BJ (cell line): Measurements from ENCODE around the gene DNAI7. TPM values are rescaled to one million over a fixed set of nuclear protein-coding genes. Genes with fewer than 3 reads are reported as not detected.

Source experiments
- CTCF ChIA-PET: fragments of 350-600 bp; formaldehyde crosslinking; extraction: SDS; loops from one replicate; lab custom pipeline; 2021; ENCODE audit warnings: antibody characterized with exemption, inconsistent platforms; lab: Yijun Ruan, JAX
- POLR2A ChIA-PET: fragments of 300-600 bp; sonication (Branson Sonifier 250); formaldehyde crosslinking; extraction: SDS; loops from one replicate; lab custom pipeline; 2021; ENCODE audit warnings: antibody characterized with exemption; lab: Charles Lee
- DNase-seq: peaks from one replicate; pipeline ENCODE4 v3.0.0-alpha.2; 2011; ENCODE audit warnings: low read depth
- H3K27me3 ChIP-seq: 2 replicates; pipeline ENCODE4 v1.6.0; 2011; ENCODE audit warnings: low read length; ENCODE audit not compliant: control insufficient read depth, insufficient read depth
- H3K36me3 ChIP-seq: 2 replicates; pipeline ENCODE4 v1.5.1; 2011; ENCODE audit warnings: low read length; ENCODE audit not compliant: control insufficient read depth, insufficient read depth
- H3K4me3 ChIP-seq: 2 replicates; pipeline ENCODE4 v1.5.1; 2011; ENCODE audit warnings: low read depth, mild to moderate bottlenecking, control low read depth, low read length
- polyA plus RNA-seq: library from polyadenylated mRNA; depleted of rRNA; stranded (reverse); fragments of >200 nt; gene quantifications from 2 replicates; pipeline ENCODE4 v1.2.3, GENCODE V29; 2011
- TF ChIP-seq, protein P1 (sequence below): IDR thresholded peaks from 2 replicates; pipeline ENCODE4 v1.5.1; 2011; ENCODE audit warnings: low read depth, mild to moderate bottlenecking, control low read depth, inconsistent platforms, low read length, moderate library complexity; ENCODE audit not compliant: insufficient read depth

Gene DNAI7
- polyA plus RNA-seq, 1 experiment = 0.11 TPM

DNA sequence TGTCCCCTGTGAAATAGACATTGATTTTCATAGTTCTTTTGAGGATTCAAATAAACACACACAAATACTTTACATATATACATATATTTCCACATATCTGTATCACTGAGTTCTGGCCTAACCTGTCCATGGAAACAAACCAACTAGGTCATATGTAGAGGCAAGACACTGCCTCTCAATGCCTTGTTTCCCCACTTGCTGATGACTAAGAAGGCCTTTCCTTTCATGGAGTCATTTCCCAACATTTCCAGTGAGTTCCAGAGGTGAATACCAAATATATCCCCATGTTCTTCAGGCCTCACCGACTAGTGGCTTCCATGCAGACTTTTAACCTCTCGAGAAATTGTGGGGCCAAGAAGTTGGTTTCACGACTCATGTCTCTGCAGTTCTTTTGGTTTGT is 120.8 kb downstream of the DNAI7 start:
- H3K36me3 ChIP-seq = no peaks in the 10 kb centered on the region
- no peaks in the 10 kb centered on the region for H3K27me3 ChIP-seq
- CTCF ChIA-PET = no interaction called here
- TF ChIP-seq, protein P1, sequence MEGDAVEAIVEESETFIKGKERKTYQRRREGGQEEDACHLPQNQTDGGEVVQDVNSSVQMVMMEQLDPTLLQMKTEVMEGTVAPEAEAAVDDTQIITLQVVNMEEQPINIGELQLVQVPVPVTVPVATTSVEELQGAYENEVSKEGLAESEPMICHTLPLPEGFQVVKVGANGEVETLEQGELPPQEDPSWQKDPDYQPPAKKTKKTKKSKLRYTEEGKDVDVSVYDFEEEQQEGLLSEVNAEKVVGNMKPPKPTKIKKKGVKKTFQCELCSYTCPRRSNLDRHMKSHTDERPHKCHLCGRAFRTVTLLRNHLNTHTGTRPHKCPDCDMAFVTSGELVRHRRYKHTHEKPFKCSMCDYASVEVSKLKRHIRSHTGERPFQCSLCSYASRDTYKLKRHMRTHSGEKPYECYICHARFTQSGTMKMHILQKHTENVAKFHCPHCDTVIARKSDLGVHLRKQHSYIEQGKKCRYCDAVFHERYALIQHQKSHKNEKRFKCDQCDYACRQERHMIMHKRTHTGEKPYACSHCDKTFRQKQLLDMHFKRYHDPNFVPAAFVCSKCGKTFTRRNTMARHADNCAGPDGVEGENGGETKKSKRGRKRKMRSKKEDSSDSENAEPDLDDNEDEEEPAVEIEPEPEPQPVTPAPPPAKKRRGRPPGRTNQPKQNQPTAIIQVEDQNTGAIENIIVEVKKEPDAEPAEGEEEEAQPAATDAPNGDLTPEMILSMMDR = no peak
- POLR2A ChIA-PET = no interaction called here
- DNase-seq = no peak
- H3K4me3 ChIP-seq = no peak overlapping the region

DNA sequence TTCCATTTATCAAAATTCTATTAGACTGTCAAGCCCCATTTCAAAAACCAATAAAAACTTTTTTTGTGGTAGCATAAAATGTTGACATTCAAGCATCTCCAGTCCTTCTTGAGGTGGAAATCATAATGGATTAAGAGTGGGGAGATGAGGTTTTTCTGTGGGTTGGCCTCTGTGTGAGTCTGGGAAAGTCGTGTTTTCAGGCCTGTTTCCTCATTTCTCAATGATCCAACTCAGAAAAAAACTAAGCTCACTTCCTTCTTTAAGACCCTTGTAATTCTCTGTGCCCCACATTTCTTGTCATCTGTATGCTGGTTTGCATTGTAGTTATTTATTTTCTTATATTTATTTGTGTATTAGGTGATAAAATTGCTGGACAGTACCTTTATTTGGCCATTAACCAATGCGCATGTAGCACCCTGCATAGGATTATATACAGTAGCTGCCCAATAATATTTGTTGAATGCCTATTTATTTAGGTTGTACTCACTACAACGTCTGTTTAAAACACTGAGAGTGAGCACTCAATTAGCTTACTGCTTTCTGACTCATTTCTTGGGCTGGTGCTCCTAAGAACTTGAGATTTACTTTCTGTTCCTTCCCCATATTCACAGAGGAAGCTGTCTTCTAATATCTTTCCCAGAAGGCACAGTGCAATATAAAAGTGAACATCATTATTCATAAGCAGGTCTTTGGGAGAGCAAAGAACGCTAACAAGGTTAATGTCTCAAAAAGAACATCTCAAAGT is 121.9 kb downstream of the DNAI7 start:
- ChIA-PET CTCF (no interaction called here), POLR2A (no interaction called here)
- Histone ChIP-seq H3K36me3 (no peaks in the 10 kb centered on the region), H3K4me3 (no peak overlapping the region), H3K27me3 (peaks cover 2% of the 10 kb centered on the region; the same call in 1 of the 2 replicates)
- TF ChIP-seq, protein P1 = no peak
- no peak for DNase-seq

DNA sequence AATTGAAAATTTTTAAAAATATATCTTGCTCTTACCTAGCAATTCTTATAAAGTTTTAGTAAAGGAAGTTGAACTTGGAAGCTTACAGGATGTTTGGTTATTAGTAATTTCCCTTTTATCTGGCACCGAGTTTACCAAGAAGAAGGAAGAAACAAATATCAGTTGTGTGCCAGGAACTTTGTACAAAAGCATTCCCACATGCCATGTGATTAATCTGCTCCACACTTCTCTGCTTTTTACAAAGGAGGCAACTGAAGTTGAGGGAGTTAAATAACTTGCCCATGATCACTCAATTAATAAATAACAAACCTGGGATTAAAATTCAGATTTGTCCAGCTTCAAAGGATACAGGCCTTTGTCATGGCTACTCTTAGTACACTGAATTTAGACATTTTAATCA is 123.6 kb downstream of the DNAI7 start:
- no peak for DNase-seq
- ChIA-PET CTCF (interaction anchor here (0.6 kb wide), 1 partner anchor 1950 kb away, joined by 4 read pairs; no protein-coding TSS in a partner anchor), POLR2A (no interaction called here)
- H3K36me3 ChIP-seq = no peaks in the 10 kb centered on the region
- no peak overlapping the region for H3K4me3 ChIP-seq
- peaks cover 2% of the 10 kb centered on the region; the same call in 1 of the 2 replicates for H3K27me3 ChIP-seq
- TF ChIP-seq, protein P1 = no peak

DNA sequence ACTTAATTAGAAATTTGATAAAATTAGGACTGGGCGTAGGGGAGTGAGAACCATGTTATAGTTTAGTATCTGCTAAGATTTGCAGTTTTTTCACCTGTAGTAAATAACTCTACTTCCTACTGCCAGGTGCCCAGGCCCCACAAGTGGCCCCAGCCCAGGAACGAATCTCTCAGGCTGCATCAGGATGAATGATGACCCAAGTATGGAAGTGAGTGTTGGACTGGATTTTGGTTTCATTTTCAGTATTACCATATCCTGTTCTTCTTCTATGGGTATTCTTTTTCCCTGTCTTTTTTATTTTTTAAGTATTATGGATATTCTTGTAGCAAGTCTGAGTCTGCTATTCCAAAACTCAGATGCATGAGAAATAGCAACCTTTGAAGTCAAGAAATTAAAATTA is 125.7 kb downstream of the DNAI7 start:
- Histone ChIP-seq H3K27me3 (peaks cover 2% of the 10 kb centered on the region; the same call in 1 of the 2 replicates), H3K4me3 (no peak overlapping the region), H3K36me3 (no peaks in the 10 kb centered on the region)
- TF ChIP-seq, protein P1 = no peak
- no peak for DNase-seq
- ChIA-PET CTCF (no interaction called here), POLR2A (no interaction called here)

DNA sequence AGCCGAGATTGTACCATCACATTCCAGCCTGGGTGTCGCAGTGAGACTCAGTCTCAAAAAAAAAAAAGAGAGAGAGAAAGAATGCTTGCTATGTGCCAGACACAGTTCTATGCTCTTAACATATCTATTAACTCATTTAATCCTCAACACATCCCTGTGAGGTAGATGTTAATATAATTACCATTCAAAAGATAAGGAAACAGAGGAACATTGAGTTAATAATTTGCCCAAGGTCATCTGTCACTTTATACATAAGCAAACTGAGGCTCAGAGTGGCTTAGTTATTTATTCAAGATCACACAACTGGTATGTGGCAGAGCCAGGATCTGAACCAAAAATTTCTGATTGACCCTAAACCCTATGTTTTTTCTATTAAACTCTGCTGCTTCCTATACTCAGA is 129.9 kb downstream of the DNAI7 start:
- DNase-seq = no peak
- TF ChIP-seq, protein P1 = no peak

More for the DNA sequence above, 129.9 kb downstream of the DNAI7 start:
- H3K4me3 ChIP-seq = no peak overlapping the region
- peaks cover 3% of the 10 kb centered on the region; the same call in 1 of the 2 replicates for H3K27me3 ChIP-seq
- POLR2A ChIA-PET = no interaction called here
- no peaks in the 10 kb centered on the region for H3K36me3 ChIP-seq
- CTCF ChIA-PET = no interaction called here
